NCI-H774 (cell line): ENCODE results near the gene PP2D1.
A peak's percentile ranks its signal among the peaks of the same experiment; 100 is the strongest.
"Not testable (repeated sequence)": the region's sequence is repeated elsewhere in the genome, so short reads cannot be mapped to it uniquely, and the experiment has no call there.

Source experiments
- DNase-seq: peaks from one replicate; lab custom pipeline; 2025; lab: John Stamatoyannopoulos, UW

Gene PP2D1

GRCh38 chr3:20012164-20012563, at the start of gene PP2D1:
TSS of gene PP2D1 (minus strand) at chr3:20012264. CDS start at chr3:20012072, 192 bp downstream.
- no peak for DNase-seq

DNA sequence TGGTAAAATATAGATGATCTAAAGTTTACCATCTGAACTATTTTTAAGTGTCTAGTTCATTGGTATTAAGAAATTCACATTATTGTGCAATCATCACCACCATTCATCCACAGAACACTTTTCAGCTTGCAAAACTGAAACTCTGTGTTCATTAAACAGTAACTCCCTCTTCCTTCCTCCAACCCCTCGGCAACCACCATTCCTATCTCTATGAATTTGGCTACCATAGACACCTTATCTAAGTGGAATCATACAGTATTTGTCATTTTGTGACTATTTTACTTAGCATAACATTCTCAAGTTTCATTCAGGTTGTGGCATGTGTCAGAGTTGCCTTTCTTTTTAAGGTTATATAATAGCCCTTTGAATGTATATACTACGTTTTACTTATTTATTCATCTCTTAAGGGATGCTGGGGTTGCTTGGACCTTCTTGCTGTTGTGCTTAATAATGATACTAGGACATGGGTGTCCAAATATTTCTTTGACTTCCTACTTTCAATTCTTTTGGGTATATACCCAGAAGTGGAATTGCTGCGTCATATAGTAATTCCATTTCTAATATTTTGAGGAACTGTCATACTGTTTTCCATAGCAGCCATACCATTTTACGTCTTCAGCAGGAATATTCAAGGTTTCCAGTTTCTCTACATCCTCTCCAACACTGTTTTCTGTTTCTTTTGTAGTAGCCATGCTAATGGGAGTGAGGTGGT, 49.1 kb upstream of the PP2D1 start:
- no peak for DNase-seq

DNA sequence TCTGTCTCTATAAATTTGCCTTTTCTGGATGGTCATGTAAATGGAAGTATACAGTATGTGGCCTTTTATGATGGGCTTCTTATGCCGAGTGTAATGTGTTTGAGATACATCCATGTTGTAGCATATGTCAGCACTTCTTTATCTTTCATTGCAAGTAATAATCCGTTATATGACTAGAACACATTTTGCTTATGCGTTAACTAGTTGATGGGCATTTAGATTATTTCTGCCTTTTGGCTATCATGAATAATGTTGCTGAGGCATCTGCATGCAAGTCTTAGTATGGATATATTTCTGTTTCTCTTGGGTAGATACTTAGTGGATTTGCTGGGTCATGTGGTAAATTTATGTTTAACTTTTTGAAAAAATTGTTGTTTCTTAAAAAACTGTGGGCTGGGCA, 47.9 kb upstream of the PP2D1 start:
- DNase-seq: no peak

- no peak for DNase-seq
Observed at GRCh38 chr3:20057612-20058180, 45.6 kb upstream of the PP2D1 start.

DNA sequence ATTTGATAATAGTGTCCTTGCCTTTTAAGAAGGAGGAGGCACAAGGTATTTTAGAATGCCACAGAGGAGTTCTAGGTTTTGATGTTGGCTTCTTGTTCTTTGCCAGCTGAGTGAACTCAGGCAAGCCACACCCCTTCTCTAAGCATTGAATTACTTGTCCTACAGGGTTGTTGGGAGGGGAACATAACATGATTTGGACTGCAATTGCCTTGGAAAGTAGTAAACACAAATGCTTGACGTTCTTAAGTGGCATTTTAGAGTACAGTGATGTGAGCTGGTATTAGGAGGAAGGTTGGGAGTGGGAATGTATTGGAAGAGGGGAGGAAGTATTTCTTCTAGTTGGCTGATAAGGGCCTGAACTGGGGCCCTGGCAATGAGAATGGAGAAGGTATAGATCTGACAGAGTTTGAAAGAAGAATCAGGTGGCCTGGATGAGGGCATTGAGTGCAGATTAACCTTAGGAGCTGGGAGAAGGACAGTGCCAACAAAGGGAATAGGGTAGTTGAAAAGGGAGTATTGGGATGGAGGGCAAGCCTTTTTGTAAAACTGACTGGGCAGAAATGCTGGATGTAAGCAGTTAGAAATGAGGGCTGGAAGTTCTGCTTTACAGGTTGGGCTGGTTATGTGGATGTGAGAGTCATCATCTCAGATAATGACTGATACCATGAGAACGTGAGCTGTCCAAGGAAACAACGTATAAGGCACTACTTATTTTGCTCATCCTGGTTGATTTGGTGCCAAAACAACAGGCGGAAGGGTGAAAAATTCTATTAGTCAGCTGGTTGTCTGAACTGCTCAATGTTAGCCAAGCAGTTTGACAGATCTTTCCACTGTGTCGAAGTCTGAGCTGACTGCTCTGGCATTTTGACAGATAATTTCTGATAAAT, 44.9 kb upstream of the PP2D1 start:
- no peak for DNase-seq

DNA sequence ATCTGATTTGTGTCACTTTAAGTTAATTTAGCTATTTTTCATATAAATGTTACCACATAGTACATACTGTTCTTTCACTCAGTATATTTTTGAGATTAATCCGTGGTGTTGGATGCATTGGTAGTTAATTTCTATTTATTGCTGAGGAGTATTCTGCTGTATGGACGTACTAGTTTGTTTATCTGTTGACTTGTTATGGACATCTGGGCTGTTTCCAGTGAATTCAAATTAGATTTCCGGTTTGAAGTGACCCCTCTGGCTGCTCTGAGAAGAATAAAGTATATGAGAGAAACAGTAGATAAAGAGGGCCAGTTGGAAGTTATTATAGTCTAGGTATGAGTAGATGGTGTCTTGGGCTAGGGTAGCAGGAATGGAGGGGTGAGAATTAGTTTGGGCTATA, 43.8 kb upstream of the PP2D1 start:
- DNase-seq: no peak

- no peak for DNase-seq
Observed at GRCh38 chr3:20055020-20055775, 43.1 kb upstream of the PP2D1 start.

GRCh38 chr3:20054549-20054987, 42.5 kb upstream of the PP2D1 start:
- no peak for DNase-seq

DNA sequence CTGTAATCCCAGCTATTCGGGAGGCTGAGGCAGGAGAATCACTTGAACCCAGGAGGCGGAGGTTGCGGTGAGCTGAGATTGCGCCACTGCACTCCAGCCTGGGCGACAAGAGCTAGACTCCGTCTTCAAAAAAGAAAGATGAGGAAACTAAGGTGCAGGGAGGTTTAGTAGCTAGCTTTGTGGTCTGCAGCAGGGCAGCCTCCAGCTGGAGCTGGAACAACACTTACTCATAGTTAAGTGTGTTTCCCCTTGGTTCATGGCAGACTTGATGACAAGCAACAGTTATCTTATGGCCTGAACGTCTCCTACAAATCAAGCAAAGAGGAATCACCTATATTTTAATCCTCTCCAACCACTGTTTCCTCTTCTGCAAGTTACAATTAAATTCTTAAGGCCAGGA, 40.8 kb upstream of the PP2D1 start:
- DNase-seq: no peak

DNA sequence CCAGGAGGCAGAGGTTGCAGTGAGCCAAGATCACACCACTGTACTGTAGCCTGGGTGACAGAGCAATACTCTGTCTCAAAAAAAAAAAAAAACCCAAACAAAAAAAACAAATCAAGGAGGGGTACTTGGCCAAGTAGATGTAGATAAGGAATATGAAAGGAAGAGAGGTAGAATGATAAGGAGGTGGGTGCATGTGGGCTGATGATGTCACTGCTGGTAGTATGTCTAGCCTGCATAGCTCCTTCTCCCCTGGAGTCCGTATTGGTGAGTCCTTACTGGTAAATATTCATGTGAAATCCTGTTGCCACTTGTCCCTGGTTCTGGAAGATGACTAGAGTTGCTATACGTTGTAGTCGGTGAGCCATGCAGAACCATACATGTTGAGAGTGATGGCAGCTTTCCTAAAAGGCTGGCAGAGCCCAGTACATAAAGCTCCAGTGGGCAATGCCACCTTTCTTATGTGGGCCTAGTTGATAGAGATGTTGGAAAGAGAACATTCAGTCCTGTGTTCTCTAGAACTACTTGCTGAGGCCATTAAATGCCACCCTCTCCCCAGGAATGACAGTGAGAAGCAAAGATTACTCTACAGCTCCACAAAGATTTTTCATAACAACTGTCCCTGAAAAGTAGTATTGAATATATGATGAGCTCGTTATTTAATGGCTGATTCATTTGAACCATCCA, 39.2 kb upstream of the PP2D1 start:
- no peak for DNase-seq

- no peak for DNase-seq
Observed at GRCh38 chr3:20047976-20048883, 36.2 kb upstream of the PP2D1 start.

DNA sequence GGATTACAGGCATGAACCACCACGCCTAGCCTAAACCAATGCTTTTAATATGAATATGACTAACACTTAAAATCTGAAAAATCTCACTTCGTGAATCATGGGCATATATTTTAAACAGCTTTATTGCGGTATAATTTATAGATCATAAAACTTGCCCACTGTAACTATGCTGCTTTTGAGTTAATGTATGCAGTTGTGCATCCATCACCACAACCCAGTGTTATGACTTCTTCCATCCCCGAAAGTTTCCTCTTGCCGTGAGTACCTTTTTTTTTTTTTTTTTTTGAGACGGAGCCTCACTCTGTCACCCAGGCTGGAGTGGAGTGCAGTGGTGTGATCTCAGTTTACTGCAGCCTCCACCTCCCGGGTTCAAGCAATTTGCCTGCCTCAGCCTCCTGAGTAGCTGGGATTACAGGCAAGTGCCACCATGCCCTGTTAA, 35.3 kb upstream of the PP2D1 start:
- DNase-seq: no peak

GRCh38 chr3:20046556-20046955, 34.5 kb upstream of the PP2D1 start:
- no peak for DNase-seq

DNA sequence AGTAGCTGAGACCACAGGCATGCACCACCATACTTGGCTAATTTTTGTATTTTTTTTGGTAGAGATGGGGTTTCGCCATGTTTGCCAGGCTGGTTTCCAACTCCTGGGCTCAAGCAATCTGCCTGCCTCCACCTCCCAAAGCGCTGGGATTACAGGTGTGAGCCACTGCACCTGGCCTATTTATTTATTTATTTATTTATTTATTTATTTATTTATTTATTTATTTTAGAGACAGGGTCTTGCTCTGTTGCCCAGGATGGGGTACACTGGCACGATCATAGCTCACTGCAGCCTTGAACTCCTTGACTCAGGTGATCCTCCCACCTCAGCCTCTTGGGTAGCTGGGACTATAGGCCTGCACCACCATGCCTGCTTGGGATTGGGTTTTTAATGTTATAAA, 33.1 kb upstream of the PP2D1 start:
- DNase-seq: not testable (repeated sequence)

- DNase-seq: no peak
Observed at GRCh38 chr3:20043825-20044224, 31.8 kb upstream of the PP2D1 start.

DNA sequence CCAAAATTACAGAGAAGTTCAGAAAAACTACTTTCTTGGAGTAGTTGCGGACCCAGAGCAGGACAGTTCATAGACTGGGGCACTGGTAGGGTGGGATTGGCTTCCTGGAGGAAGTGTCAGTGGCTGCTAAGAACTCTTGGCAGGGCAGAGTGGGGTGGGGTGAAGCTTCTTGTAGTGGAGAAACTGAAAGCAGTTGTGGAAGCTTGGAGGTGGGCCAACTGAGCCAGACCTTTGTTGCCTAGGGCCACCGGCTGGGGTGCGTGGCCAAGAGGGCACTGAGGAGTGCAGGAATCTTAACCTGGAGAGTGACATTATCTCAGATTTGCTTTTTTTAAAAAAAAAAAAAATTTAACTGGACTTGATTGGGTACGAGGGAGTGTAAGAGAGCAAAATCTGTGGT, 31.3 kb upstream of the PP2D1 start:
- no peak for DNase-seq

GRCh38 chr3:20042331-20042730, 30.3 kb upstream of the PP2D1 start:
- DNase-seq: no peak

DNA sequence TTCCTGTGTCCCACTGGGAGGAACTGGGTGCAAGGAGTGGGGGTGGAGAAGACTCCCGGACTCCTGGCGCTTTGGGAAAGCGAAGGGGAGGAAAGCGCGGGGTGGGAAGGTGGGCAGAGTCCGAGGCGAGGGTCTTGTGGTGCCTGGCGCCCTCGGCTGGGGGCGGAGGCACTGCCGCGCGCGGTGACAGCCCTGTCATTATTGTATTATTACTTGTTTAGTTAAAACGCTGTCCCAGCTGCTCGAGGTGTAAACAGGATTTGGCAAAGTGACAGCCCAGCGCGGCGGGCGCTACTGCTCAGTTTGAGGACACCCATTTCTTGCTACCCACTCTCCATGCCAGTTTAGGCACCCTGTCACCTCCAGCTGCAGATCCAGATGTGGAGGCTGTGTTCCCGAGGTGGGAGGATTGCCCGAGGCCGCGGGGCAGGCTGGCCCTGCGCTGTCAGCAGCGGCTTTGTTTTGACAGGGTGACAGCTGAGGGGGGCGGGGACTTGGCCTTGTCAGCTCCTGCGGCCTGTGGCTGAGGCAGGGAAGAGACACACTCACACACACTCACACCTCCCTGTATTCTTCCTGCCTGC, 29.2 kb upstream of the PP2D1 start:
- DNase-seq: peak; percentile 45

GRCh38 chr3:20040548-20041196, 28.6 kb upstream of the PP2D1 start:
- DNase-seq: peak; percentile 39
